AG04450 (cell line): ENCODE results near the gene BCAP31. TPM values are rescaled to one million over a fixed set of nuclear protein-coding genes. Genes with fewer than 3 reads are reported as not detected.
A peak's percentile ranks its signal among the peaks of the same experiment; 100 is the strongest.

Experiments used
- CTCF ChIA-PET: fragments of 300-600, 350-600 bp; formaldehyde crosslinking; extraction: SDS; loops from one replicate; lab custom pipeline; 2022; ENCODE audit warnings: antibody characterized with exemption, inconsistent platforms; lab: Charles Lee
- POLR2A ChIA-PET: fragments of 350-600 bp; formaldehyde crosslinking; extraction: SDS; loops from one replicate; lab custom pipeline; 2021; ENCODE audit warnings: antibody characterized with exemption, inconsistent platforms; lab: Yijun Ruan, JAX
- DNase-seq: peaks from one replicate; pipeline ENCODE4 v3.0.0-alpha.2; 2011; ENCODE audit warnings: low read depth, low spot score
- H3K27ac ChIP-seq: one replicate; pipeline ENCODE4 v1.5.1; 2012; ENCODE audit warnings: low read depth, low read length, control low read depth
- H3K27me3 ChIP-seq: one replicate; pipeline ENCODE4 v1.6.0; 2012; ENCODE audit warnings: low read length; ENCODE audit not compliant: control insufficient read depth, insufficient read depth
- H3K4me3 ChIP-seq: 2 replicates; pipeline ENCODE4 v1.5.1; 2011; ENCODE audit warnings: mild to moderate bottlenecking, low read depth, low read length, control low read depth
- H3K9me3 ChIP-seq: 2 replicates; pipeline ENCODE4 v1.5.1; 2012; ENCODE audit warnings: low read length; ENCODE audit not compliant: control insufficient read depth, insufficient read depth
- polyA plus RNA-seq: library from polyadenylated mRNA; depleted of rRNA; stranded (reverse); fragments of >200 nt; gene quantifications from 2 replicates; pipeline ENCODE4 v1.2.3, GENCODE V29; 2011
- TF ChIP-seq, protein P1 (sequence below): IDR thresholded peaks from 2 replicates; pipeline ENCODE4 v1.5.1; 2011; ENCODE audit warnings: low read depth, low read length, control low read depth, inconsistent platforms

Gene BCAP31
- polyA plus RNA-seq, 1 experiment: 108 TPM

DNA sequence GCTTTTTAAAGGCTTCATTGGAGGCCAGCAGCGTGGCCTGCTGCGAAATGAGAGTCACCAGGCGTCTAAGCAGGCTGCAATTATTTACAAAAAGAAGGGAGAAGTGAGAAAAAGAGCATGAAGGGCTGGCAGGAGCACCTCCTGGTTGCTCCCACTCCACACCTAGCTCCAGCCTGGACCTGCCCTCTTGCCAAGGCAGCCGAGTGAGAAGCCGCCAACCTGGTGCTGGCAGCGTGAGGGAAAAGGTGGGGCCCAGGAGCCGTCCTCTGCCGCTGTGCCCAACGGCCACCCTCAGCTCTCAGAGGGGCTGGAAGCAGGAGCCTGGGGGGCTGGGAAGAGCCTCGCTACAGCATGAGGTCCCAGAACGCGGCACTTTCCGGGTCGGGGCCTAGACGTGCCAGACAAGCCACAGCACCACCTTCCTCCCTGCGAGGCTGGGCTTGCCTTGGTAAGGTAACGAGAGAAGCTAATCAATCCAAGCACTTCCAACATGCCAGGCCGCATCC lies 20.1 kb downstream of the BCAP31 start:
- ChIA-PET POLR2A (no interaction called here), CTCF (no interaction called here)

DNA sequence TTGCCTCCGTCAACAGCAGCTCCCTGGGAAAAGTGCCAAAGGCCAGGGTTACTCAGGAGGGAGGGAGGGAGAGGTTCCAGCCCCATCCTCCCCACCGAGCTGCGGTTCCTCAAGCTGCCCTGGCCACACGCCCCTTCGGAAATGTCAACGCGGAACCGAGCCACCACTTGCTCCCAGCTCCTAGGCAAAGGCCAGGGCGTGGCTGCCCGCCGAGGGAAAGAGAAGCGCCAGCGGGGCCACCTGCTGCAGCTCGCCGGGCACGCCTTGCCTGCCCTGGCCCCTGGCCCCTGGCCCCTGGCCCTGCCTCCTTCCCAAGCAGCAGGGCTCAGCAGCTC lies 21.2 kb downstream of the BCAP31 start:
- ChIA-PET POLR2A (no interaction called here), CTCF (no interaction called here)
- TF ChIP-seq, protein P1, sequence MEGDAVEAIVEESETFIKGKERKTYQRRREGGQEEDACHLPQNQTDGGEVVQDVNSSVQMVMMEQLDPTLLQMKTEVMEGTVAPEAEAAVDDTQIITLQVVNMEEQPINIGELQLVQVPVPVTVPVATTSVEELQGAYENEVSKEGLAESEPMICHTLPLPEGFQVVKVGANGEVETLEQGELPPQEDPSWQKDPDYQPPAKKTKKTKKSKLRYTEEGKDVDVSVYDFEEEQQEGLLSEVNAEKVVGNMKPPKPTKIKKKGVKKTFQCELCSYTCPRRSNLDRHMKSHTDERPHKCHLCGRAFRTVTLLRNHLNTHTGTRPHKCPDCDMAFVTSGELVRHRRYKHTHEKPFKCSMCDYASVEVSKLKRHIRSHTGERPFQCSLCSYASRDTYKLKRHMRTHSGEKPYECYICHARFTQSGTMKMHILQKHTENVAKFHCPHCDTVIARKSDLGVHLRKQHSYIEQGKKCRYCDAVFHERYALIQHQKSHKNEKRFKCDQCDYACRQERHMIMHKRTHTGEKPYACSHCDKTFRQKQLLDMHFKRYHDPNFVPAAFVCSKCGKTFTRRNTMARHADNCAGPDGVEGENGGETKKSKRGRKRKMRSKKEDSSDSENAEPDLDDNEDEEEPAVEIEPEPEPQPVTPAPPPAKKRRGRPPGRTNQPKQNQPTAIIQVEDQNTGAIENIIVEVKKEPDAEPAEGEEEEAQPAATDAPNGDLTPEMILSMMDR: no peak
- Histone ChIP-seq H3K4me3 (no peak overlapping the region), H3K9me3 (no peaks in the 10 kb centered on the region), H3K27me3 (no peaks in the 10 kb centered on the region), H3K27ac (no peak overlapping the region)
- DNase-seq: peak; percentile 36

More for the DNA sequence above, 20.1 kb downstream of the BCAP31 start:
- Histone ChIP-seq H3K27ac (no peak overlapping the region), H3K9me3 (no peaks in the 10 kb centered on the region), H3K4me3 (no peak overlapping the region), H3K27me3 (no peaks in the 10 kb centered on the region)
- TF ChIP-seq, protein P1: no peak
- DNase-seq: no peak

DNA sequence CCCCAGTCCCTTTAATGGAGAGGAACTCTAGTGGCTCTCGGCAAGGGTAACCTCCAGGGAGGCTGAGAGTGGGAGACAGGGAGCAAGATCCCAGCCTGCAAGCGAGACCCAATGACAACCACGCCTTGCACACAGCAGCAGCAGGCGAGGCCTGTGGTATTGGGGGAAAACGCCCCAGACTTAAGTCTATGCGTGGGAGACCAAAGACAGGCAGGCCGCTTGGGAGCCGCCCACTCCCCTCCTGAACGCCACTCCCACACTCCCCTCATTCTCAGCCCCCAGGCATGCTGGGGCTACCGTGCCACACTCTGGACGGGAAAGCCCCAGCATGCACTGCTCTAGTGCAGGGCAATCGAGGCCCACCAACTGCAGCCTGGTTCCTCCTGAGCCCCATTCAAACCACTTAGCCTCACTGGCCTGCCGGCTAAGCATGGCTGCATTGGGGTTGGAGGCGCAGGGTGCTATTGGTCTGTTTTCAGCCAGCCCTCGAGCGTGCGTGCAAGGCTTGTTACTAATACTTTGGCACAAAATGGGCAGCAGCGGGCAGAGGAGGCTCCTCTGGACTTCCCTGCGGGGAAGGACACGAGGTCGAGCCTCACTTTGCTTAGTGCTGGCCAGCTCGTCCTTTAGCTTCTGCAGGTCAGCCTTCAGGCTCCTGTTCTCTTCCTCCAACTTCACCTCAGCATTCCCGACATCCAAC lies 21.7 kb downstream of the BCAP31 start:
- POLR2A ChIA-PET: no interaction called here
- Histone ChIP-seq H3K27ac (no peak overlapping the region), H3K4me3 (no peak overlapping the region), H3K27me3 (no peaks in the 10 kb centered on the region), H3K9me3 (no peaks in the 10 kb centered on the region)
- CTCF ChIA-PET: no interaction called here
- DNase-seq: no peak
- TF ChIP-seq, protein P1: no peak

DNA sequence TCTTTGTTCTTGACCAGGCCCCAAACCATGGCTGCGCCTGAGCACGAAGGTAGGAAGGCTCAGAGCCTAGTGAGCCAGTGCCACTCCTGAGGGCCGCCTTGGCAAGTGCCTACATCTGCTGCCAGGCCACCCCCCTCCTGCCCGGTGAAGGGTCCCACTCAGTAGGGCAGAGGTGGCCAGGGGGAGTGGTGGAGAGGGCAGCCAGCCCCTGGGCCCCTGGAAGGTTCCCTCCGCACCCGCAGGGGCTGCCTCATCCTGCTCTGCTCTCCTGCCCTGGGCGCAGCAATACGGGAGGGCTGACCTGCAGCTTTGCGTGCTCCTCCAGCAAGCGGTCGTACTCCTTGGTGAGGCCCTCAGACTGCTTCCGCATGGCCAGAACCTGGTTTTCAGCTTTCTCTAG lies 22.5 kb downstream of the BCAP31 start:
- H3K27ac ChIP-seq: no peak overlapping the region
- no peak overlapping the region for H3K4me3 ChIP-seq
- TF ChIP-seq, protein P1: no peak
- no peak for DNase-seq
- no peaks in the 10 kb centered on the region for H3K27me3 ChIP-seq
- no peaks in the 10 kb centered on the region for H3K9me3 ChIP-seq
- POLR2A ChIA-PET: no interaction called here
- CTCF ChIA-PET: no interaction called here

DNA sequence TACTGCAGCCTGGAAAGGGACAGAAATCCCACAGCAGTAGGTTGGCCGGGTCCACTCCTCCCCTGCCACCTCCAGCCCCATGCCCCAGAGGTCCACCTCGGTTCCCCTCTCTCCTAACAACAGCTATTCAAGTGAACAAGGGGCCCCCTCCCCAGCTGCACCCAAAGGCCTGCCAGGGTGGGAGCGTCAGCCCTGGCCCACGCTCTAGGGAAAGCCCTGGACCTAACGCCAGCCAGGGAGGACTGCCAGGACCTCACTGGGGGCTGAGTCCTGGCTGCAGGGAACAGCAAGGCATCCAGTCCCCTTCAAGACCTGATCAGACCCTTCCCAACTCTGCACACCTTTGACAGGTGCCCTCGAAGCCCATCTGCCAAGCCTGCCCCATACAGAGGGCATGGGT lies 23.2 kb downstream of the BCAP31 start:
- Histone ChIP-seq H3K4me3 (no peak overlapping the region), H3K27ac (no peak overlapping the region), H3K27me3 (no peaks in the 10 kb centered on the region), H3K9me3 (no peaks in the 10 kb centered on the region)
- TF ChIP-seq, protein P1: no peak
- ChIA-PET CTCF (no interaction called here), POLR2A (no interaction called here)
- no peak for DNase-seq
